DOHH2 (cell line): ENCODE data around the gene ITSN2.

Experiments used
- EZH2phosphoT487 ChIP-seq: fragments of 200-600 bp; sonication (generic); IDR thresholded peaks from 2 replicates; pipeline ENCODE4 v1.6.1; 2017; ENCODE audit warnings: borderline replicate concordance, mild to moderate bottlenecking, antibody characterized with exemption, low read length, moderate library complexity, mixed read lengths
- TF ChIP-seq, protein P1 (sequence below): fragments of 200-600 bp; sonication (generic); IDR thresholded peaks from one replicate; pipeline ENCODE4 v1.5.1; 2014; ENCODE audit warnings: antibody characterized with exemption, mild to moderate bottlenecking, low read depth, low read length; ENCODE audit not compliant: poor library complexity, severe bottlenecking

DNA sequence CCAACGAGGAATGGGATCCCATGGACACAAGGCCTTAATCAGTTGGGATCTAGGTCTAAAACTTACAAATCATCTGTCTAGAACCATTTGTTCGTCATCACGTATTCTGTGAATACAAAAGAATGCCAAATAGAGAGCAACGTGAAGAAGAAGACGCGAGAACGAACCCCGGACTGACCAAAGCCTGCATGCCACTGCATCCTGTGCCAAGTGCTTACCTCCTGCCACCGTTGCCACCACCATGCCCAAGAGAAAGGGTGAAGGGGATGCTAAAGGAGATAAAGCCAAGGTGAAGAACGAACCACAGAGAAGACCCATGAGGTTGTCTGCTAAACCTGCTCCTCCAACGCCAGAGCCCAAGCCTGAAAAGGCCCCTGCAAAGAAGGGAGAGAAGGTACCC is 30.2 kb downstream of the ITSN2 start:
- TF ChIP-seq, protein P1, sequence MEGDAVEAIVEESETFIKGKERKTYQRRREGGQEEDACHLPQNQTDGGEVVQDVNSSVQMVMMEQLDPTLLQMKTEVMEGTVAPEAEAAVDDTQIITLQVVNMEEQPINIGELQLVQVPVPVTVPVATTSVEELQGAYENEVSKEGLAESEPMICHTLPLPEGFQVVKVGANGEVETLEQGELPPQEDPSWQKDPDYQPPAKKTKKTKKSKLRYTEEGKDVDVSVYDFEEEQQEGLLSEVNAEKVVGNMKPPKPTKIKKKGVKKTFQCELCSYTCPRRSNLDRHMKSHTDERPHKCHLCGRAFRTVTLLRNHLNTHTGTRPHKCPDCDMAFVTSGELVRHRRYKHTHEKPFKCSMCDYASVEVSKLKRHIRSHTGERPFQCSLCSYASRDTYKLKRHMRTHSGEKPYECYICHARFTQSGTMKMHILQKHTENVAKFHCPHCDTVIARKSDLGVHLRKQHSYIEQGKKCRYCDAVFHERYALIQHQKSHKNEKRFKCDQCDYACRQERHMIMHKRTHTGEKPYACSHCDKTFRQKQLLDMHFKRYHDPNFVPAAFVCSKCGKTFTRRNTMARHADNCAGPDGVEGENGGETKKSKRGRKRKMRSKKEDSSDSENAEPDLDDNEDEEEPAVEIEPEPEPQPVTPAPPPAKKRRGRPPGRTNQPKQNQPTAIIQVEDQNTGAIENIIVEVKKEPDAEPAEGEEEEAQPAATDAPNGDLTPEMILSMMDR: no peak
- no peak for TF ChIP-seq EZH2phosphoT487
